ENCODE results near the gene PLA2G10.
"Not testable (repeated sequence)": the region's sequence is repeated elsewhere in the genome, so short reads cannot be mapped to it uniquely, and the experiment has no call there.

The PLA2G10 gene

DNA sequence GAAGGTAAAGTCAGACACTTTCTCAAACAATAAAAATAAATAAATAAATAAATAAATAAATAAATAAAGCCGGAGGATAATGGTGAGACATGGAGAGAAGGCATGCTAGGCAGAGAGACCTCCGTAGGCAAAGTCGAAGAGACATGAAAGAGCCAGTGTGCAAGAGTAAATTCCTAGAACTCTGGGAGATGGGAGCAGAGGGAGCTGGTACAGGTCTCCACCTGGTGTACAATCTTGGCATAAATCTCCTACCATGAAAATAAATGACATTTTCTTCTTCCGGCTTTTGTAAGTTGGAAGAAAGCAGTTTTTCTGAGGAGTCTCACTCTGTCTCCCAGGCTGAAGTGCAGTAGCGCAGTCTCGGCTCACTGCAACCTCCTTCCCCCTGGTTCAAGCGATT, 7.8 kb upstream of the PLA2G10 start:
- not testable (repeated sequence) for H3K9ac ChIP-seq (ENCODE audit: low read length); H3K79me2 ChIP-seq (ENCODE audit: insufficient read depth, low read length); H2AFZ ChIP-seq (ENCODE audit: low read length); H3K9me2 ChIP-seq (ENCODE audit: low read depth, low read length); H3K4me2 ChIP-seq (ENCODE audit: low read length); H3K4me3 ChIP-seq (ENCODE audit: low read depth, low read length, poor library complexity, severe bottlenecking); H3F3A ChIP-seq (ENCODE audit: insufficient read depth, low read length); H3K27ac ChIP-seq (ENCODE audit: low read depth, low read length, poor library complexity, severe bottlenecking); H3K9me3 ChIP-seq (ENCODE audit: low read length); H3K36me3 ChIP-seq (ENCODE audit: insufficient read depth, low read length); H3K4me1 ChIP-seq (ENCODE audit: insufficient read depth, low read length, severe bottlenecking); H3K27me3 ChIP-seq (ENCODE audit: insufficient read depth, low read length); H4K20me1 ChIP-seq (ENCODE audit: insufficient read depth, low read length)

- H3K4me1 ChIP-seq (ENCODE audit: insufficient read depth, low read length, severe bottlenecking); H3K9me3 ChIP-seq (ENCODE audit: low read length); H3K27ac ChIP-seq (ENCODE audit: low read depth, low read length, poor library complexity, severe bottlenecking); H3K79me2 ChIP-seq (ENCODE audit: insufficient read depth, low read length); H2AFZ ChIP-seq (ENCODE audit: low read length); H3F3A ChIP-seq (ENCODE audit: insufficient read depth, low read length); H3K9me2 ChIP-seq (ENCODE audit: low read depth, low read length); H3K4me3 ChIP-seq (ENCODE audit: low read depth, low read length, poor library complexity, severe bottlenecking); H4K20me1 ChIP-seq (ENCODE audit: insufficient read depth, low read length); H3K9ac ChIP-seq (ENCODE audit: low read length); H3K36me3 ChIP-seq (ENCODE audit: insufficient read depth, low read length); H3K4me2 ChIP-seq (ENCODE audit: low read length); H3K27me3 ChIP-seq (ENCODE audit: insufficient read depth, low read length): not testable (repeated sequence)
These were observed 8.0 kb downstream of the PLA2G10 start for GRCh38 chr16:14685870-14686793.

GRCh38 chr16:14682121-14682520, 12.0 kb downstream of the PLA2G10 start:
- H3K4me1 ChIP-seq (ENCODE audit: insufficient read depth, low read length, severe bottlenecking) = no peaks in the 10 kb centered on the region

DNA sequence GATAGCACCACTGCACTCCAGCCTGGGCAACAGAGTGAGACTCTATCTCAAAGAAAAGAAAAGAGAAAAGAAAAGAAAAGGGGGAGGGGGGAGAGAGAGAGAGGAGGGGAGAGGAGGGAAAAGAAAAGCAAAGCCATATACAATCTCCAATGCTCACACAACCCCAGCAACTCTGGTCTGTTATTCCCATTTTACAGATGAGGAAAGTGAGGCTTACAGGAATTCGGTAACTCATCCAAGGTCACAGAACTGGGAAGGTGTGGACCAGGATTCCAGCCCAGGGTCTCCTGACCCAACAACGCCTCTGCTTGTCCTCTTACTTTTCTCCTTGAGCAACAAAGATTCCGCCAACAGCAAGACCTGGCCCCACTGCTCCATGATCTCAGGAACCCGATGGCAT, 13.0 kb downstream of the PLA2G10 start:
- Histone ChIP-seq H3K79me2 (ENCODE audit: insufficient read depth, low read length) (no peaks in the 10 kb centered on the region), H3K27ac (ENCODE audit: low read depth, low read length, poor library complexity, severe bottlenecking) (no peak overlapping the region), H3K36me3 (ENCODE audit: insufficient read depth, low read length) (no peaks in the 10 kb centered on the region), H3K4me3 (ENCODE audit: low read depth, low read length, poor library complexity, severe bottlenecking) (no peak overlapping the region), H3K9me3 (ENCODE audit: low read length) (no peaks in the 10 kb centered on the region), H3F3A (ENCODE audit: insufficient read depth, low read length) (no peaks in the 10 kb centered on the region), H2AFZ (ENCODE audit: low read length) (no peak overlapping the region), H3K27me3 (ENCODE audit: insufficient read depth, low read length) (no peaks in the 10 kb centered on the region), H4K20me1 (ENCODE audit: insufficient read depth, low read length) (no peaks in the 10 kb centered on the region), H3K9me2 (ENCODE audit: low read depth, low read length) (no peaks in the 10 kb centered on the region), H3K9ac (ENCODE audit: low read length) (no peak overlapping the region), H3K4me1 (ENCODE audit: insufficient read depth, low read length, severe bottlenecking) (no peaks in the 10 kb centered on the region), H3K4me2 (ENCODE audit: low read length) (no peak overlapping the region)
- TF ChIP-seq CTCF (IDR thresholded peaks at IDR 0.05; ENCODE audit: low read length) (no peak), EZH2 (IDR thresholded peaks at IDR 0.05; ENCODE audit: borderline replicate concordance, low read length) (no peak)

More at GRCh38 chr16:14682121-14682520, 12.0 kb downstream of the PLA2G10 start:
- H3K79me2 ChIP-seq (ENCODE audit: insufficient read depth, low read length) = no peaks in the 10 kb centered on the region
- H3K4me2 ChIP-seq (ENCODE audit: low read length) = no peak overlapping the region
- no peaks in the 10 kb centered on the region for H4K20me1 ChIP-seq (ENCODE audit: insufficient read depth, low read length)
- TF ChIP-seq CTCF (IDR thresholded peaks at IDR 0.05; ENCODE audit: low read length) = no peak
- TF ChIP-seq EZH2 (IDR thresholded peaks at IDR 0.05; ENCODE audit: borderline replicate concordance, low read length) = no peak
- H3K9me3 ChIP-seq (ENCODE audit: low read length) = no peaks in the 10 kb centered on the region
- no peak overlapping the region for H2AFZ ChIP-seq (ENCODE audit: low read length)
- no peaks in the 10 kb centered on the region for H3K36me3 ChIP-seq (ENCODE audit: insufficient read depth, low read length)
- H3K9me2 ChIP-seq (ENCODE audit: low read depth, low read length) = no peaks in the 10 kb centered on the region
- H3K4me3 ChIP-seq (ENCODE audit: low read depth, low read length, poor library complexity, severe bottlenecking) = no peak overlapping the region
- no peaks in the 10 kb centered on the region for H3K27me3 ChIP-seq (ENCODE audit: insufficient read depth, low read length)
- H3F3A ChIP-seq (ENCODE audit: insufficient read depth, low read length) = no peaks in the 10 kb centered on the region
- H3K27ac ChIP-seq (ENCODE audit: low read depth, low read length, poor library complexity, severe bottlenecking) = no peak overlapping the region
- no peak overlapping the region for H3K9ac ChIP-seq (ENCODE audit: low read length)

DNA sequence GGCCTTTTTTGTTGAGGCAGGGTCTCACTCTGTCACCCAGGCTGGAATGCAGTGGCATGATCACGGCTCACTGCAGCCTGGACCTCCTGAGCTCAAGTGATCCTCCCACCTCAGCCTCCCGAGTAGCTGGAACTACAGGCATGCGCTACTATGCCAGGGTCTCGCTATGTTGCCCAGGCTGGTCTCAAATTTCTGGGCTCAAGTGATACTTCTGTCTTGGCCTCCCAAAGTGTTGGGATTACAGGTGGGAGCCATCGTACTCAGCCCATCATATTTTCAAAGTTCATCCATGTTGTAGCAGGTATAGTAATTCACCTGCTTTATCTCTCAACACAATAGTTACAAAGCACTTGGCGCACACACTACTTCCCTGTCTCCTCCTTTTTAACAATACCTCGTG, 13.7 kb downstream of the PLA2G10 start:
- not testable (repeated sequence) for H3K27me3 ChIP-seq (ENCODE audit: insufficient read depth, low read length); H3K4me2 ChIP-seq (ENCODE audit: low read length); H3K9me2 ChIP-seq (ENCODE audit: low read depth, low read length); H4K20me1 ChIP-seq (ENCODE audit: insufficient read depth, low read length); H2AFZ ChIP-seq (ENCODE audit: low read length); H3K27ac ChIP-seq (ENCODE audit: low read depth, low read length, poor library complexity, severe bottlenecking); H3K79me2 ChIP-seq (ENCODE audit: insufficient read depth, low read length); H3K9ac ChIP-seq (ENCODE audit: low read length); H3K4me3 ChIP-seq (ENCODE audit: low read depth, low read length, poor library complexity, severe bottlenecking); H3K36me3 ChIP-seq (ENCODE audit: insufficient read depth, low read length); H3K4me1 ChIP-seq (ENCODE audit: insufficient read depth, low read length, severe bottlenecking); H3F3A ChIP-seq (ENCODE audit: insufficient read depth, low read length); H3K9me3 ChIP-seq (ENCODE audit: low read length)

All from OCI-LY1 (cell line).